SH-SY5Y (cell line): ENCODE measurements around the gene CHRNA4.

Source experiments
- GATA2 ChIP-seq: IDR thresholded peaks from 2 replicates; pipeline ENCODE4 v1.6.1; 2011; ENCODE audit warnings: mild to moderate bottlenecking, low read depth, low read length
- GATA3 ChIP-seq: IDR thresholded peaks from 2 replicates; pipeline ENCODE4 v1.6.1; 2011; ENCODE audit warnings: low read depth, mild to moderate bottlenecking, low read length, moderate library complexity

GRCh38 chr20:63352811-63353221 is 8.3 kb downstream of the CHRNA4 start:
- TF ChIP-seq GATA2, result no peak
- no peak for TF ChIP-seq GATA3
